HepG2 (cell line): ENCODE results near the gene GNA14. TPM values are rescaled to one million over a fixed set of nuclear protein-coding genes. Genes with fewer than 3 reads are reported as not detected.

Source experiments
- ATAC-seq: fragments of 200-7000 bp; cut with Tn5 transposase; 3 replicates; pipeline ENCODE4 v1.9.1; 2020; ENCODE audit warnings: mild to moderate bottlenecking, moderate library complexity
- BruUV-seq: library from RNA; stranded (reverse); fragments of 400-500 nt; replicated peaks from 2 replicates; lab custom pipeline; 2021; lab: Mats Ljungman, UMichigan
- CTCF ChIA-PET: fragments of 300-600 bp; formaldehyde crosslinking; extraction: SDS; loops from one replicate; lab custom pipeline; 2021; ENCODE audit warnings: low total read pairs, inconsistent platforms, low intra/inter-chr PET ratio; lab: Yijun Ruan, JAX
- POLR2A ChIA-PET: fragments of 350-600 bp; sonication (Branson Sonifier 250); formaldehyde crosslinking; loops from one replicate; lab custom pipeline; 2020; ENCODE audit warnings: antibody characterized with exemption, inconsistent platforms; lab: Yijun Ruan, JAX
- DNase-seq: peaks from one replicate; pipeline ENCODE4 v3.0.0-alpha.2; 2015; ENCODE audit warnings: low spot score
- FAIRE-seq: peaks from 3 replicates; lab custom pipeline; 2011; peaks lifted over from hg19 to GRCh38; lab: Jason Lieb, UNC
- H2AFZ ChIP-seq: one replicate; pipeline ENCODE4 v1.6.1; 2011; ENCODE audit warnings: low read length, inconsistent platforms
- H3K27ac ChIP-seq: fragments of 300-600 bp; 3 replicates; pipeline ENCODE4 v1.8.0; 2011; ENCODE audit warnings: mixed run types, mild to moderate bottlenecking, mixed read lengths, low read length, inconsistent platforms; ENCODE audit not compliant: insufficient read depth; ENCODE audit errors: extremely low read length
- H3K27me3 ChIP-seq, 2 experiments: fragments of 200-600 bp in 1 of 2; 2 replicates in 1 of 2; 3 replicates in 1 of 2; pipeline versions ENCODE4 v1.6.0 to v1.8.0; 2011; ENCODE audit warnings: low read length in 2 of 2, mild to moderate bottlenecking in 2 of 2, moderate library complexity in 2 of 2, inconsistent platforms in 1 of 2; ENCODE audit not compliant: insufficient read depth in 2 of 2, control insufficient read depth in 1 of 2
- H3K36me3 ChIP-seq, 2 experiments: fragments of 200-600 bp in 1 of 2; replicated peaks in 1 of 2; 2 replicates in 1 of 2; 3 replicates in 1 of 2; pipeline versions ENCODE4 v1.5.1 to v1.8.0; 2011; ENCODE audit warnings: low read length in 2 of 2, inconsistent platforms in 1 of 2; ENCODE audit not compliant: insufficient read depth in 2 of 2, control insufficient read depth in 1 of 2
- H3K4me1 ChIP-seq: 2 replicates; pipeline ENCODE4 v1.5.1; 2012; ENCODE audit warnings: low read length, inconsistent platforms; ENCODE audit not compliant: insufficient read depth
- H3K4me2 ChIP-seq: 2 replicates; pipeline ENCODE4 v1.6.0; 2011; ENCODE audit warnings: low read depth, low read length, inconsistent platforms
- H3K4me3 ChIP-seq, 3 experiments: fragments of 200-600 bp in 1 of 3; sonication (generic), shearing (Covaris generic) in 1 of 3; replicated peaks in 1 of 3; 2 replicates each; pipeline ENCODE4 v1.5.1; 2011 to 2016; ENCODE audit warnings: low read length in 3 of 3, inconsistent platforms in 2 of 3, low read depth in 2 of 3, mild to moderate bottlenecking in 2 of 3, control low read depth in 1 of 3, mixed read lengths in 1 of 3; ENCODE audit not compliant: insufficient read depth in 1 of 3
- H3K79me2 ChIP-seq: one replicate; pipeline ENCODE4 v1.6.1; 2011; ENCODE audit warnings: low read length, inconsistent platforms; ENCODE audit not compliant: insufficient read depth
- H3K9ac ChIP-seq: 2 replicates; pipeline ENCODE4 v1.6.0; 2011; ENCODE audit warnings: mild to moderate bottlenecking, low read depth, low read length, inconsistent platforms; ENCODE audit not compliant: insufficient read depth
- H3K9me3 ChIP-seq: 2 replicates; pipeline ENCODE4 v1.5.1; 2012; ENCODE audit warnings: mild to moderate bottlenecking, low read length
- H4K20me1 ChIP-seq: 2 replicates; pipeline ENCODE4 v1.6.0; 2011; ENCODE audit warnings: inconsistent platforms, mild to moderate bottlenecking, low read length, moderate library complexity; ENCODE audit not compliant: insufficient read depth
- GLI4 ChIP-seq: sonication (generic); formaldehyde crosslinking; IDR thresholded peaks from 2 replicates; pipeline ENCODE4 v1.5.1; 2020; ENCODE audit warnings: missing genetic modification reagents, mild to moderate bottlenecking, moderate library complexity, borderline replicate concordance
- HMG20B ChIP-seq: conservative IDR thresholded peaks from 2 replicates; pipeline ENCODE4 v1.6.1; 2016; ENCODE audit warnings: missing genetic modification reagents, missing compliant biosample characterization
- HNRNPK ChIP-seq: fragments of 200-400 bp; formaldehyde crosslinking; IDR thresholded peaks from 2 replicates; pipeline ENCODE4 v1.6.1; 2018; ENCODE audit warnings: low read length, low read depth, moderate library complexity, mild to moderate bottlenecking; ENCODE audit not compliant: poor library complexity, severe bottlenecking
- KAT8 ChIP-seq: IDR thresholded peaks from 2 replicates; pipeline ENCODE4 v1.6.1; 2016; ENCODE audit warnings: missing genetic modification reagents, missing compliant biosample characterization
- MED1 ChIP-seq: sonication (generic); formaldehyde crosslinking; IDR thresholded peaks from 2 replicates; pipeline ENCODE4 v1.4.0; 2020; ENCODE audit warnings: missing genetic modification reagents
- MIER3 ChIP-seq: IDR thresholded peaks from 2 replicates; pipeline ENCODE4 v1.6.1; 2016; ENCODE audit warnings: missing compliant biosample characterization, borderline replicate concordance
- MXD4 ChIP-seq: IDR thresholded peaks from 2 replicates; pipeline ENCODE4 v1.6.1; 2016; ENCODE audit warnings: mild to moderate bottlenecking, missing biosample characterization, missing genetic modification reagents
- PITX1 ChIP-seq: sonication (generic); formaldehyde crosslinking; IDR thresholded peaks from 2 replicates; pipeline ENCODE4 v1.5.1; 2020; ENCODE audit warnings: mild to moderate bottlenecking, missing genetic modification reagents
- ZFYVE20 ChIP-seq: sonication (generic); formaldehyde crosslinking; IDR thresholded peaks from 2 replicates; pipeline ENCODE4 v1.8.0; 2023; ENCODE audit warnings: low read depth, mild to moderate bottlenecking, moderate library complexity, missing genetic modification reagents, borderline replicate concordance
- ZNF562 ChIP-seq: sonication (generic); formaldehyde crosslinking; IDR thresholded peaks from 2 replicates; pipeline ENCODE4 v1.8.0; 2022; ENCODE audit warnings: missing genetic modification reagents, borderline replicate concordance
- ZNF790 ChIP-seq: sonication (generic); formaldehyde crosslinking; IDR thresholded peaks from 2 replicates; pipeline ENCODE4 v1.8.0; 2022; ENCODE audit warnings: missing genetic modification reagents, mild to moderate bottlenecking, borderline replicate concordance
- in situ Hi-C: cut with HindIII; loops from 2 replicates; pipeline ENCODE4 v1.10.0; 2017; ENCODE audit warnings: low pct_unique_long_range_greater_than_20kb; ENCODE audit not compliant: extremely low pct_ligation_motif_present
- intact Hi-C: fragments of 100-400 bp; cut with micrococcal nuclease; formaldehyde crosslinking; loops from one replicate; pipeline ENCODE4 v1.10.0; 2022; ENCODE audit not compliant: unreplicated experiment
- polyA plus RNA-seq, 8 experiments: library from polyadenylated mRNA; depleted of rRNA in 3 of 8; stranded (reverse) in 7 of 8; unstranded in 1 of 8; fragments of >200 nt; fragmentation: Illumina TruSeq in 4 of 8; extraction: Trizol in 4 of 8; gene quantifications; 2 replicates each; pipeline versions ENCODE4 v1.2.1 to v1.2.3, GENCODE V29; 2011 to 2016; ENCODE audit warnings: low read depth in 4 of 8, missing spikeins in 1 of 8, mixed read lengths in 1 of 8; ENCODE audit not compliant: insufficient read depth in 1 of 8
- total RNA-seq, 5 experiments: library from RNA; depleted of rRNA; stranded (reverse); fragments of >200 nt; fragmentation: Illumina TruSeq; extraction: Trizol; gene quantifications; 2 replicates each; pipeline ENCODE4 v1.2.3, GENCODE V29; 2016; ENCODE audit warnings: low read depth in 1 of 5
- TF ChIP-seq, protein P1 (sequence below), 2 experiments: sonication (generic) in 1 of 2; formaldehyde crosslinking in 1 of 2; IDR thresholded peaks; 2 replicates each; pipeline versions ENCODE4 v1.6.1 to v1.9.0; 2014 to 2022; ENCODE audit warnings: antibody characterized with exemption in 1 of 2, borderline replicate concordance in 1 of 2, inconsistent platforms in 1 of 2, low read depth in 1 of 2, missing genetic modification reagents in 1 of 2
- TF ChIP-seq, protein P2 (sequence below): sonication (generic); formaldehyde crosslinking; conservative IDR thresholded peaks from 2 replicates; pipeline ENCODE4 v1.4.0; 2020; ENCODE audit warnings: missing genetic modification reagents

The GNA14 gene
- total and polyA plus RNA-seq, 2 of the 13 experiments (the other 11 are each of a cell fraction or from before 2014, with no cell fraction given), result not detected

DNA sequence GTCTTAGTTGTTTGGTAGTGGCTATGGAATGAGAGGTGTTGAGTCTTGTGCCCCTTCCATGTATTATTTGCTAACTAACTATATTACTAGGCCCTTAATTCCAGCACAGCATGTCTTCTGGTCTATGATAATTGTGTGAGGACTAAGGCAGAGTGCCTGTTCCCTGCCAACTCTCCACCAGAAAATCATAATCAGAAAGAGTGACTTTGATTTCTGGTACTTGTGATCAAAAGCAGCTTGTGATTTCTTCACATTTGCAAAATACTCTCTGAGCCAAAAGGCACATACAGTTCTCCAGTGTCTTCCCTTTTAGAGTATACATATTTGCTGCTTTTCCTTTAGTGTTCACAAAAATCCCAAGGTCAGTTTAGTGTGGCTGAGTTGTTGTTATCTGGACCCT, 229.9 kb downstream of the GNA14 start:
- H3K4me2 ChIP-seq, result no peak overlapping the region
- FAIRE-seq (no peak), ATAC-seq (no peak), DNase-seq (no peak)
- H3K27ac ChIP-seq, result no peak overlapping the region
- H3K9me3 ChIP-seq, result no peaks in the 10 kb centered on the region
- POLR2A ChIA-PET, result no interaction called here
- TF ChIP-seq, protein P1, sequence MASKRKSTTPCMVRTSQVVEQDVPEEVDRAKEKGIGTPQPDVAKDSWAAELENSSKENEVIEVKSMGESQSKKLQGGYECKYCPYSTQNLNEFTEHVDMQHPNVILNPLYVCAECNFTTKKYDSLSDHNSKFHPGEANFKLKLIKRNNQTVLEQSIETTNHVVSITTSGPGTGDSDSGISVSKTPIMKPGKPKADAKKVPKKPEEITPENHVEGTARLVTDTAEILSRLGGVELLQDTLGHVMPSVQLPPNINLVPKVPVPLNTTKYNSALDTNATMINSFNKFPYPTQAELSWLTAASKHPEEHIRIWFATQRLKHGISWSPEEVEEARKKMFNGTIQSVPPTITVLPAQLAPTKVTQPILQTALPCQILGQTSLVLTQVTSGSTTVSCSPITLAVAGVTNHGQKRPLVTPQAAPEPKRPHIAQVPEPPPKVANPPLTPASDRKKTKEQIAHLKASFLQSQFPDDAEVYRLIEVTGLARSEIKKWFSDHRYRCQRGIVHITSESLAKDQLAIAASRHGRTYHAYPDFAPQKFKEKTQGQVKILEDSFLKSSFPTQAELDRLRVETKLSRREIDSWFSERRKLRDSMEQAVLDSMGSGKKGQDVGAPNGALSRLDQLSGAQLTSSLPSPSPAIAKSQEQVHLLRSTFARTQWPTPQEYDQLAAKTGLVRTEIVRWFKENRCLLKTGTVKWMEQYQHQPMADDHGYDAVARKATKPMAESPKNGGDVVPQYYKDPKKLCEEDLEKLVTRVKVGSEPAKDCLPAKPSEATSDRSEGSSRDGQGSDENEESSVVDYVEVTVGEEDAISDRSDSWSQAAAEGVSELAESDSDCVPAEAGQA (IDR thresholded peaks at IDR 0.05; ENCODE audit: low read depth), result no peak
- TF ChIP-seq, protein P1 (CRISPR knock-in tag; IDR thresholded peaks at IDR 0.05; ENCODE audit: borderline replicate concordance), result no peak
- TF ChIP-seq ZNF562 (CRISPR knock-in tag), result no peak
- no peak for TF ChIP-seq PITX1 (CRISPR knock-in tag)
- no peak for TF ChIP-seq HNRNPK
- TF ChIP-seq MXD4 (CRISPR knock-in tag), result no peak
- TF ChIP-seq GLI4 (CRISPR knock-in tag), result no peak
- TF ChIP-seq ZNF790 (CRISPR knock-in tag), result no peak
- no peak for TF ChIP-seq ZFYVE20 (CRISPR knock-in tag)
- no peak for TF ChIP-seq HMG20B (CRISPR knock-in tag)
- no peak for TF ChIP-seq KAT8 (CRISPR knock-in tag)
- TF ChIP-seq, protein P2, sequence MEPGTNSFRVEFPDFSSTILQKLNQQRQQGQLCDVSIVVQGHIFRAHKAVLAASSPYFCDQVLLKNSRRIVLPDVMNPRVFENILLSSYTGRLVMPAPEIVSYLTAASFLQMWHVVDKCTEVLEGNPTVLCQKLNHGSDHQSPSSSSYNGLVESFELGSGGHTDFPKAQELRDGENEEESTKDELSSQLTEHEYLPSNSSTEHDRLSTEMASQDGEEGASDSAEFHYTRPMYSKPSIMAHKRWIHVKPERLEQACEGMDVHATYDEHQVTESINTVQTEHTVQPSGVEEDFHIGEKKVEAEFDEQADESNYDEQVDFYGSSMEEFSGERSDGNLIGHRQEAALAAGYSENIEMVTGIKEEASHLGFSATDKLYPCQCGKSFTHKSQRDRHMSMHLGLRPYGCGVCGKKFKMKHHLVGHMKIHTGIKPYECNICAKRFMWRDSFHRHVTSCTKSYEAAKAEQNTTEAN (CRISPR knock-in tag), result no peak
- TF ChIP-seq MIER3 (CRISPR knock-in tag), result no peak
- no peak for TF ChIP-seq MED1
- no peaks in the 10 kb centered on the region for H3K27me3 ChIP-seq
- H3K9ac ChIP-seq, result no peak overlapping the region
- no peaks in the 10 kb centered on the region for H4K20me1 ChIP-seq
- no peaks in the 10 kb centered on the region for H3K4me1 ChIP-seq
- no peaks in the 10 kb centered on the region for H3K79me2 ChIP-seq
- no peak overlapping the region for H2AFZ ChIP-seq
- no TSS peak for BruUV-seq
- CTCF ChIA-PET, result no interaction called here
- H3K36me3 ChIP-seq, result no peaks in the 10 kb centered on the region
- intact Hi-C loops, result no loop called here
- H3K4me3 ChIP-seq, result no peak overlapping the region
- in situ Hi-C loops, result no loop called here
